Peyer's patch (tissue), 4 donors: Measurements from ENCODE around the gene KLHL12.

ENCODE experiments used
- CTCF ChIP-seq, 6 experiments: fragments of 450-650 bp in 4 of 6; fragments of 200-600 bp in 2 of 6; sonication (generic) in 1 of 6; IDR thresholded peaks; one replicate each; pipeline ENCODE4 v1.5.1; 2017 to 2019; ENCODE audit warnings: antibody characterized with exemption in 6 of 6, mild to moderate bottlenecking in 3 of 6, moderate library complexity in 1 of 6
- POLR2A ChIP-seq, 2 donors: fragments of 450-650 bp; IDR thresholded peaks; one replicate each; pipeline ENCODE4 v1.5.1; 2017; ENCODE audit warnings: antibody characterized with exemption in 2 of 2, mild to moderate bottlenecking in 2 of 2, moderate library complexity in 2 of 2

- TF ChIP-seq CTCF (IDR thresholded peaks at IDR 0.05), result no peak
- no peak for TF ChIP-seq POLR2A (IDR thresholded peaks at IDR 0.05)
Measured at GRCh38 chr1:202954057-202954745, 27.2 kb upstream of the KLHL12 start.
